Amygdala (tissue), 56 donors: Measurements from ENCODE around the gene BMP6.
A peak's percentile ranks its signal among the peaks of the same experiment; 100 is the strongest.

ENCODE experiments used
- DNase-seq, 56 donors: peaks; one replicate each; lab custom pipeline; 2025; lab: John Stamatoyannopoulos, UW

The BMP6 gene

GRCh38 chr6:7899101-7899888 lies 173.4 kb downstream of the BMP6 start:
- peak in 4 of 56 donors; percentile 4 to 25 (median 10) for DNase-seq

DNA sequence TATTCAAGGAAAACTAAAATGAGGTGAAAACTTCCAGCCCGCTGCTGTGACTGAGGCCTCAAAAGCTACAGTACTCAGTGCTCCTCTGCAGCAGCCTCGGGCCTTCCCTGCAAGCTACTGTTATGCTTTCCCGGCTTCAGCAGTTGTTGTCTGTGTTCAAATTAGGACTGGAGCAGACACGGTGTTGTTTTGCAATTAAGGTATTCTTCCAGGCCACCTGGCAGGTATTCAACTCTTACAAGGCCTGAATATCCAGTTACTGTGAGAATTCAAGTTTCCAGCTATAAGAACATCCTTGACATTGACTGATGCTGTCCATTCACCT lies 174.0 kb downstream of the BMP6 start:
- no peak for DNase-seq

DNA sequence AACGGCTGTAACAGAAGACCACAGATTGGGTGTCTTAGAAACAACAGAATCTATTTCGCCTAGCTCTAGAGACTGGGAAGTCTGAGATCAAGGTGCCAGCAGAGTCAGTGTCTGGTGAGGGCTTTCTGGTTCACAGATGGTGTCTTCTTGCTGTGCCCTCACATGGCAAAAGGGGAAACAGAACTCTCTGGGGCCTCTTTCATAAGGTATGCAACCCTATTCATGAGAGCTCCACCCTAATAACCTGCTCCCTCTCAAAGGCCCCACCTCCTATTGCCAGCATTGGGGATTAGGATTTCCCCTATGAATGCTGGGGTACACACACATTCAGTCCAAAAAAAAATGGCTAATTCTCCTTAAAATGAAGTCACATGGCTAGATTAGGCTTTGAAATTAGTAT lies 174.7 kb downstream of the BMP6 start:
- DNase-seq: no peak

GRCh38 chr6:7901056-7901455 lies 175.2 kb downstream of the BMP6 start:
- no peak for DNase-seq

GRCh38 chr6:7901780-7902179 lies 175.9 kb downstream of the BMP6 start:
- DNase-seq: no peak

DNA sequence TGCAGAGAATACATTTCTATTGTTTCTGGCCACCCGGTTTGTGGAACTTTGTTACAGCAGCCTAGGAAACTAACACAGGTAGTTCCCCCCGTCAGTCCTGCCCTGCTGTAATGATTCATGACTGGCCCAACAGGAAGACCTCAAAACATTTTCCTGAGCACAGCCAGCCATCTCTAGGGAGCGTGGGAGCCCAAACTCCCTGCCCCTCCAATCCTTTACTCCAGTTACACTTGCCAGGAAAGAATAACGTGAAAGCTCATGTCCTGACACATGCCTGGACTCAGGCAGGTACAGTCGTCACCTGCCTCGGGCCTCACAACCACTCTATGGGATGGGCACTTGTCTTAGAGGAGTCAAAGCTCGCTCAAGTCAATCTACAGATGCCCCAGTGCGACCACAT lies 176.3 kb downstream of the BMP6 start:
- DNase-seq: no peak

GRCh38 chr6:7902867-7903266 lies 177.0 kb downstream of the BMP6 start:
- no peak for DNase-seq

DNA sequence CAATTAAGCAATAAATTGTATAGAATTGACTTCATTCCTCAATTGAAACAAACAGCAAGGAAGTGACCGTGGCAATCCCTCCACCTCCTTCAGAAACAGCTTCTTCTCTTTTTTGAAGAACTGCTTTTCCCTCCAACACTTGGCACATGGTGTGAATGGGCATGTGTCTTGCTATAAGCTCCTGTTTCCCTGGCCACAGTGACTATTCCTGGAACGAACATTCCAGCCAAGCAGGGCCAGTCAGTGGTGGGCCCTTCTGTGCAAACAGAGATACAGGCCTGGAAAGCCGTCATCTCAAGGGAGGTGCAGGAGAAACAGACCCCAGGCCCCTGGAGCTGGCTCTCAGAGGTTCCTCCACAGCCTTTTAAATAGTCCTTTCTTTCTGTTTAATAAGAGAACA lies 177.8 kb downstream of the BMP6 start:
- no peak for DNase-seq

DNA sequence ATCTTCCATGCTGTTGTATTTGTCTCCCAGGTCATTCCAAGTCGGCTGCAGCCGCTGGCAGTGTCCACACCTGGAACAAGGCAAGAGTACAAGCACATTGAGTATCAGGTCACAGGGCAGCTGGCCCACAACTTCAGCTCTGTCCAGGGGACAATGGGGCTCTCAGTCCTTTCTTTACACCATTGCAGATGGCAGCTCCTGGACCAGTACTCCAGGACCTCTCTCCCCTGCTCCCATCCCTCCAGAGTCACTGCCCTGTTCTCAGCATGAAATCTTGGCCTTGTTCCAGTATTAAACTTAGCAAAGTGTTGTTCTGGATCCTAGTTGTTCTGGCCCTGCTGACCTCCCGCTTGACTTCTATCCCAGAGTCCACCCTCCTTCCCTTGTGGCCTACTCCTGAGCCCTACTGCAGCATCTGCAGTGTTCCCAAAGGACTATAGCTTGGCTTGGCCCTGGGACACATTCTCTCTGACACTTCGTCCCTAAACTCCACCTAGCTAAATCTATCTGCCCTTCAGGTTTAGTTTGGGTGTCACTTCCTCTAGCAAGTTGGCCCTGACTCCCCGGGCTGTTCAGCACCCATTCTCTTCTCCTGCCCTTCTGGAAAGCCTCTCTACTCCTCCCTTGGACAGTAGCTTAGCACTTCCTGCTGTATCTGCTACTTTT lies 178.9 kb downstream of the BMP6 start:
- no peak for DNase-seq

GRCh38 chr6:7905416-7905815 lies 179.5 kb downstream of the BMP6 start:
- DNase-seq: no peak

- DNase-seq: no peak
Measured at GRCh38 chr6:7906741-7907140, 180.8 kb downstream of the BMP6 start.

GRCh38 chr6:7907159-7907558 lies 181.3 kb downstream of the BMP6 start:
- DNase-seq: no peak

DNA sequence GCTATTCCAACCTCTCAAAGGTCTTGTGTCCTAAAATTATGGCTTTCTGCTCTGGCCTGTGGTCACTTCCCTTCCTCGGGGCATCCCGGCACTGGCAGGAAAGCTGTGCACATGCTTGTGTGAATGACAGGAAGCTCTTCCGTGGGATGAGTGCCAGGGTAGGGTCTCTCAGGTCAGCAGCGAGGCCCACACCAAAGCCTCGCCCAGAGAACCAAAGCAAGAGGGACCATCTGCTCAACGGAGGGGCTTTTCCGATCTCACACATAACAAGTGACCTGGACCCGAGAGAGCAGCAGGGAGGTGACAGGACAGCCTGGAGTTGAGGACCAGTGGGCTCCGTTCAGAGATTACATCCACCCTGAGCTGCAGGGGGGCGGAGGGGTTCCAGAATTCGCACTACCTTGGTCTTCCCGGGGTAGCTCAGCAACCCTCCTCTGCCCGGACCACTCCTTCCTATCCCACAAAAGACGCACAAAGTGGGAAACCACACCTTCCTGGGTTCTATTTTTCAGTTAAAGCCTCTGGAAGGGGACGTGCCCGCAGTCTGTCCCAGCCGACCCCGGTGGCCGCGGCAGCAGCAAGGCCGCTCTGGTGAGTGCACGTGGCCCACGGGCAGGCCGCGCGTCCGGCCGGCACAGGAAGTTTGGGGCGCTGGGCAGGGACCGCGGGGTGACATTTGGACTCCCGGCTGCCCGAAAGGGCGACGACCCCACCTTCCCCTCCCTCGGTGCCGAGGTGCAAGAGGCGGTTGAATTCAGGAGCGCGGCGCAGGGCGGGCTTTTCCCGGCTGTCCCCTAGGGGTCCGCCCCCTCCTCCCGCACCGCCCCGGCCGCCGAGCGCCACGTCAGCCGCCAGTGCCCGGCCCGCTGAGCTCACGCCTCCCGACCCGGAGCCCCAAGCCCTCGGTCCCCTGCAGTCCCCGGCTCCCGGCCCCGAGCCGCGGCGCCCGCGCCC lies 183.7 kb downstream of the BMP6 start:
- peak in 24 of 56 donors; percentile 16 to 68 (median 34) for DNase-seq

DNA sequence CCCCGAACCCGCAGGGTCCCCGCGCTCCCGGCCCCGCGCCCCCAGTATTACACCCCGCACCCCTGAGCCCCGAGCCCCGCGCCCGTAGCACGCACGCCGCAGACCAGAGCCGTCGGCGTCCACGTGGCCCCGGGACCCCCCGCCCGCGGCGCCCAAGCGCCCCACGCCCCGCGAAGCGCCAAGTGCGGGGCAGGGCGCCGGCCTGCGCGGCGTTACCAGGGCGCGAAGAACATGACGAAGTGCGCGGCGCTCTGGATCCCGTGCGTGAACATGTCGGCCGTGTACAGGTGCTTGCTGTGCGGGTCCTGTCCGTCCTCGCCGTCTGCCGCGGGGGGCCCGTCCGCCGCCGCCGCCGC lies 184.4 kb downstream of the BMP6 start:
- DNase-seq: peak in 4 of 56 donors; percentile 44 to 62 (median 54)

- DNase-seq: peak in 48 of 56 donors; percentile 16 to 83 (median 57)
Measured at GRCh38 chr6:7910654-7911344, 184.9 kb downstream of the BMP6 start, which contains the start of gene TXNDC5. TSS of gene TXNDC5 (minus strand) at chr6:7910788. CDS start at chr6:7910776, 12 bp downstream.

DNA sequence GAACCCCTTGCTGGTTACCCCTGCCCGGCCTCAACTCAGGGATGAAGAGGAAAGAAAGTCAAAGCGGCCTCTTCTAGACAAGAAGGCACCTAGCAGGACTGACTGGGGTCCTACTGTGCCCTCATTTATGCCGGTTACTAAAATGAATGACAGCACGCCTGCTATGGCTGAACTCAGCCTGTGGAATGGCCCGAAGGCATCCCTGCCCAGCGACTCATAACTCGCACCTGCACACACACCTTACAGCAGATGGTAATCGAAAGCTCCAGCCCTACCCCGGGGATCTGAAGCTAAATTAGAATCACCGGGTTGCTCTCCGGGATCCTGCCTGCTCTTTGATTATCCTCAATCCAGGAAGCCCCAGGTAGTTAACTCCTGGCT lies 185.4 kb downstream of the BMP6 start:
- no peak for DNase-seq

DNA sequence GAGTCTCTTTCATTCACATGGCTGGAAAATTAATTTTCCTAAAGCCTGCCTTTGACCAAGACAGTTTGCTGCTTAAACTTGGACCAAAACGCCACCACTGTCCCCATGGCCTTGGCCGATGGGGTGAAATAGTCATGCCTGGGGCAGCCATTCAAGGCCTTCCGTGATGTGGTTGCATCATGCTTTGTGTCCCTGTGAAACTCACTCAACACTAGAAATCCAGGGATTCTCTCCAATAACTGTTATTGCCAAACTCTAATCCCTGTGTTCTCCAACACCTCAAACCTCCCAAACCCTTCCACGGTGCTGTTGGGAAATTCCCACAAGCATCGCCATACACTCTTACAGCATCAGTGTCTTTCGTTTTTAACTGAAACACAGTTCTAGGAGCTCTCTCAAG lies 186.1 kb downstream of the BMP6 start:
- DNase-seq: no peak

- no peak for DNase-seq
Measured at GRCh38 chr6:7912736-7913517, 187.0 kb downstream of the BMP6 start.

- no peak for DNase-seq
Measured at GRCh38 chr6:7914311-7914710, 188.4 kb downstream of the BMP6 start.
